Gastrocnemius medialis (tissue), 4 donors: ENCODE data around the gene DLG4.

Experiments
- CTCF ChIP-seq, 5 experiments: fragments of 450-650 bp in 3 of 5; fragments of 200-600 bp in 2 of 5; sonication (generic) in 2 of 5; IDR thresholded peaks in 4 of 5; conservative IDR thresholded peaks in 1 of 5; 1 replicate in 4 of 5; 2 replicates in 1 of 5; pipeline ENCODE4 v1.5.1; 2016 to 2019; ENCODE audit warnings: antibody characterized with exemption in 5 of 5, mild to moderate bottlenecking in 3 of 5, moderate library complexity in 3 of 5
- POLR2A ChIP-seq, 2 donors: fragments of 450-650 bp; IDR thresholded peaks; one replicate each; pipeline ENCODE4 v1.6.1; 2017; ENCODE audit warnings: antibody characterized with exemption in 2 of 2, mild to moderate bottlenecking in 2 of 2, moderate library complexity in 2 of 2

DNA sequence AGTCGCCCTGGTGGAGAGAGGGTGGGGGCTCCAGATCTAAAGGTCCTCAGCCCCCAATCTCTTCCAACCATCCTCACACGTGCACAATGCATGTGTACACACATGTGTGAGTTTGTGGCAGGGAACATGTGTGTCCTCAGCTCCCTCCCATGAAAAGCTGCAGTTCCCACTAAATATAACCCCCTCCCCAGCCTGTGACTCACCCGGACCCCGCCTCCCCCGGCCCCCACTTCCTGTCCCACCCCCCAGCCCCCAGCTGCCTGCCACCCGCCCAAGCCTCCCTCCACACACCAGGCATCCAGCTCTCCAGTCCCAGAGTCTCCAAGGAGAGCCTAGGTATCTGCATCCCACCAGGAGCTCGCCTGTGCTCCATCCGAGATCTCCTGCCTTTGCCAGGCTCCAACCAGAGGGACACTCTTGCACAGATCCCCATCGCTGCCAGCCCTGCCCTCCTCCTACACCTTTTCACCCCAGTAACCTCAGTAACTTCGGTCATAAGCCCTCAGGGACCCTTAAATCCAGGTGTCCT lies 3.9 kb downstream of the DLG4 start:
- TF ChIP-seq CTCF (IDR thresholded peaks at IDR 0.05 in 4 of 5, conservative IDR thresholded peaks at IDR 0.05 in 1 of 5) (no peak), POLR2A (IDR thresholded peaks at IDR 0.05) (no peak)
